K562 (cell line): ENCODE data around the gene UBE2K. TPM values are rescaled to one million over a fixed set of nuclear protein-coding genes. Genes with fewer than 3 reads are reported as not detected.
A peak's percentile ranks its signal among the peaks of the same experiment; 100 is the strongest.

Experiments
- CBX1 ChIP-seq: sonication (generic); IDR thresholded peaks from 2 replicates; pipeline ENCODE4 v1.6.1; 2016; ENCODE audit warnings: antibody characterized with exemption, low read depth, mild to moderate bottlenecking
- CCNT2 ChIP-seq: IDR thresholded peaks from 2 replicates; pipeline ENCODE4 v1.6.1; 2011; ENCODE audit warnings: borderline replicate concordance, low read depth, mild to moderate bottlenecking, moderate library complexity, mixed read lengths, low read length; ENCODE audit not compliant: insufficient read length; ENCODE audit errors: extremely low read depth
- FOSL1 ChIP-seq: fragments of 200-800 bp; sonication (Bioruptor generic); conservative IDR thresholded peaks from 2 replicates; pipeline ENCODE4 v1.6.1; 2016; ENCODE audit warnings: missing genetic modification characterization, missing compliant biosample characterization
- FOXA1 ChIP-seq: fragments of 450-650 bp; IDR thresholded peaks from 2 replicates; pipeline ENCODE4 v1.6.1; 2016; ENCODE audit warnings: mild to moderate bottlenecking, borderline replicate concordance
- FOXK1 ChIP-seq: sonication (generic); formaldehyde crosslinking; IDR thresholded peaks from 2 replicates; pipeline ENCODE4 v1.8.0; 2022; ENCODE audit warnings: missing genetic modification reagents, mild to moderate bottlenecking, borderline replicate concordance
- HNRNPUL1 ChIP-seq: fragments of 200-400 bp; formaldehyde crosslinking; IDR thresholded peaks from 2 replicates; pipeline ENCODE4 v1.6.1; 2017; ENCODE audit warnings: low read length
- KAT7 ChIP-seq: sonication (generic); formaldehyde crosslinking; IDR thresholded peaks from 2 replicates; pipeline ENCODE4 v1.8.0; 2022; ENCODE audit warnings: missing genetic modification reagents, mild to moderate bottlenecking, borderline replicate concordance
- LARP7 ChIP-seq: fragments of 450-650 bp; IDR thresholded peaks from 2 replicates; pipeline ENCODE4 v1.6.1; 2016
- NONO ChIP-seq, 2 experiments: fragments of 200-400 bp in 1 of 2; fragments of 450-650 bp in 1 of 2; formaldehyde crosslinking in 1 of 2; IDR thresholded peaks; 2 replicates each; pipeline ENCODE4 v1.6.1; 2017; ENCODE audit warnings: low read depth in 2 of 2, mild to moderate bottlenecking in 2 of 2, moderate library complexity in 2 of 2, low read length in 1 of 2
- POLR2A ChIP-seq: fragments of 450-650 bp; conservative IDR thresholded peaks from 2 replicates; pipeline ENCODE4 v1.6.1; 2016
- POLR2AphosphoS5 ChIP-seq: IDR thresholded peaks from 2 replicates; pipeline ENCODE4 v1.6.1; 2011; ENCODE audit warnings: mild to moderate bottlenecking, low read depth, low read length, moderate library complexity; ENCODE audit not compliant: control insufficient read depth, insufficient read depth
- POLR2G ChIP-seq: fragments of 200-400 bp; formaldehyde crosslinking; IDR thresholded peaks from 2 replicates; pipeline ENCODE4 v1.6.1; 2017; ENCODE audit warnings: low read depth, mild to moderate bottlenecking, antibody characterized with exemption, low read length, moderate library complexity
- POU5F1 ChIP-seq: fragments of 150-350 bp; IDR thresholded peaks from 2 replicates; pipeline ENCODE4 v1.6.1; 2014; ENCODE audit warnings: borderline replicate concordance, low read length, low read depth, mild to moderate bottlenecking; ENCODE audit not compliant: partially characterized antibody
- SRSF9 ChIP-seq: fragments of 200-400 bp; formaldehyde crosslinking; IDR thresholded peaks from 2 replicates; pipeline ENCODE4 v1.6.1; 2017; ENCODE audit warnings: low read depth, low read length, borderline replicate concordance
- STAG1 ChIP-seq: sonication (generic); formaldehyde crosslinking; IDR thresholded peaks from 2 replicates; pipeline ENCODE4 v1.5.0; 2020; ENCODE audit warnings: missing genetic modification reagents, borderline replicate concordance
- SUPT5H ChIP-seq: fragments of 450-650 bp; IDR thresholded peaks from 2 replicates; pipeline ENCODE4 v1.6.1; 2016
- TAL1 ChIP-seq: fragments of 450-650 bp; IDR thresholded peaks from 2 replicates; pipeline ENCODE4 v1.6.1; 2016; ENCODE audit warnings: mild to moderate bottlenecking
- TCFL5 ChIP-seq: fragments of 250-450 bp; sonication (Bioruptor Pico); conservative IDR thresholded peaks from 2 replicates; pipeline ENCODE4 v1.6.1; 2021; ENCODE audit warnings: mild to moderate bottlenecking, moderate library complexity, matching md5 sums
- U2AF1 ChIP-seq: fragments of 200-400 bp; formaldehyde crosslinking; optimal IDR thresholded peaks from 2 replicates; pipeline ENCODE3; 2017; ENCODE audit warnings: mild to moderate bottlenecking, low read depth, low read length, moderate library complexity
- ZBED1 ChIP-seq: IDR thresholded peaks from 2 replicates; pipeline ENCODE4 v1.6.1; 2014
- ZBTB33 ChIP-seq: sonication (generic); formaldehyde crosslinking; IDR thresholded peaks from 2 replicates; pipeline ENCODE4 v1.8.1; 2023; ENCODE audit warnings: mild to moderate bottlenecking, missing genetic modification reagents
- ZNF143 ChIP-seq: sonication (generic); formaldehyde crosslinking; IDR thresholded peaks from 2 replicates; pipeline ENCODE4 v1.9.0; 2022; ENCODE audit warnings: mild to moderate bottlenecking, missing genetic modification reagents
- ZNF347 ChIP-seq: fragments of 450-650 bp; formaldehyde crosslinking; IDR thresholded peaks from 2 replicates; pipeline ENCODE4 v1.4.0; 2020; ENCODE audit warnings: low read depth, mild to moderate bottlenecking, moderate library complexity
- polyA plus RNA-seq, 8 experiments: library from polyadenylated mRNA; depleted of rRNA in 4 of 8; stranded (reverse) in 5 of 8; unstranded in 3 of 8; fragments of >200 nt; fragmentation: Nextera tagmentation in 2 of 8; fragmentation: Illumina TruSeq in 1 of 8; extraction: Ambion mirVana in 2 of 8; extraction: Trizol in 1 of 8; gene quantifications; 2 replicates each; pipeline versions ENCODE4 v1.2.1 to v1.2.3, GENCODE V29; 2011 to 2014; ENCODE audit warnings: inconsistent platforms in 1 of 8, missing spikeins in 1 of 8
- total RNA-seq, 7 experiments: library from RNA; depleted of rRNA in 6 of 7; stranded (reverse); fragments of >200 nt in 6 of 7; fragmentation: Illumina TruSeq in 2 of 7; extraction: Trizol in 2 of 7; gene quantifications; 2 replicates each; pipeline versions ENCODE4 v1.2.1 to v1.2.3, GENCODE V29; 2011 to 2021; ENCODE audit warnings: low replicate concordance in 1 of 7
- TF ChIP-seq, protein P1 (sequence below): sonication (generic); formaldehyde crosslinking; IDR thresholded peaks from 2 replicates; pipeline ENCODE4 v1.8.1; 2022; ENCODE audit warnings: missing genetic modification reagents
- TF ChIP-seq, protein P2 (sequence below): fragments of 250-450 bp; sonication (Bioruptor Pico); IDR thresholded peaks from 2 replicates; pipeline ENCODE4 v1.9.0; 2021; ENCODE audit warnings: mild to moderate bottlenecking
- TF ChIP-seq, protein P3 (sequence below): fragments of 450-650 bp; conservative IDR thresholded peaks from 2 replicates; pipeline ENCODE4 v1.6.1; 2016; ENCODE audit warnings: missing genetic modification characterization, low read depth, mild to moderate bottlenecking, missing compliant biosample characterization, moderate library complexity

The UBE2K gene
- total and polyA plus RNA-seq, 9 of the 15 experiments (the other 6 are each of a cell fraction or from before 2014, with no cell fraction given), result 29.8 to 190 (median 62.6) TPM

- peak; percentile 42; the same call in 1 of the 2 replicates for TF ChIP-seq POLR2AphosphoS5
- no peak for TF ChIP-seq FOSL1 (tag)
- TF ChIP-seq FOXA1, result no peak
- no peak for TF ChIP-seq POU5F1
- TF ChIP-seq, protein P1, sequence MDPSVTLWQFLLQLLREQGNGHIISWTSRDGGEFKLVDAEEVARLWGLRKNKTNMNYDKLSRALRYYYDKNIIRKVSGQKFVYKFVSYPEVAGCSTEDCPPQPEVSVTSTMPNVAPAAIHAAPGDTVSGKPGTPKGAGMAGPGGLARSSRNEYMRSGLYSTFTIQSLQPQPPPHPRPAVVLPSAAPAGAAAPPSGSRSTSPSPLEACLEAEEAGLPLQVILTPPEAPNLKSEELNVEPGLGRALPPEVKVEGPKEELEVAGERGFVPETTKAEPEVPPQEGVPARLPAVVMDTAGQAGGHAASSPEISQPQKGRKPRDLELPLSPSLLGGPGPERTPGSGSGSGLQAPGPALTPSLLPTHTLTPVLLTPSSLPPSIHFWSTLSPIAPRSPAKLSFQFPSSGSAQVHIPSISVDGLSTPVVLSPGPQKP (CRISPR knock-in tag), result no peak
- TF ChIP-seq FOXK1, result no peak
- TF ChIP-seq, protein P2, sequence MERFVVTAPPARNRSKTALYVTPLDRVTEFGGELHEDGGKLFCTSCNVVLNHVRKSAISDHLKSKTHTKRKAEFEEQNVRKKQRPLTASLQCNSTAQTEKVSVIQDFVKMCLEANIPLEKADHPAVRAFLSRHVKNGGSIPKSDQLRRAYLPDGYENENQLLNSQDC (CRISPR knock-in tag), result no peak
- TF ChIP-seq TAL1, result no peak
- TF ChIP-seq HNRNPUL1, result no peak
- TF ChIP-seq ZBED1, result no peak
- TF ChIP-seq SUPT5H, result peak; percentile 48; the same call in 1 of the 2 replicates
- TF ChIP-seq ZNF143 (CRISPR knock-in tag), result no peak
- no peak for TF ChIP-seq STAG1 (CRISPR knock-in tag)
- TF ChIP-seq CBX1, result 0 out of 2 replicates have a peak, but pooled peaks have one; percentile 57
- TF ChIP-seq TCFL5 (CRISPR knock-in tag), result no peak
- TF ChIP-seq ZNF347 (CRISPR knock-in tag), result no peak
- TF ChIP-seq POLR2A, result peak; percentile 36
- TF ChIP-seq KAT7 (CRISPR knock-in tag), result no peak
- TF ChIP-seq CCNT2, result peak; percentile 48
- no peak for TF ChIP-seq LARP7
- TF ChIP-seq NONO (IDR thresholded peaks at IDR 0.05; ENCODE audit: low read depth in 2 of 2, low read length in 1 of 2), result no peak
- peak; percentile 77 for TF ChIP-seq POLR2G
- TF ChIP-seq ZBTB33 (CRISPR knock-in tag), result peak; percentile 60; the same call in 1 of the 2 replicates
- TF ChIP-seq SRSF9, result no peak
- TF ChIP-seq U2AF1, result no peak
- TF ChIP-seq, protein P3, sequence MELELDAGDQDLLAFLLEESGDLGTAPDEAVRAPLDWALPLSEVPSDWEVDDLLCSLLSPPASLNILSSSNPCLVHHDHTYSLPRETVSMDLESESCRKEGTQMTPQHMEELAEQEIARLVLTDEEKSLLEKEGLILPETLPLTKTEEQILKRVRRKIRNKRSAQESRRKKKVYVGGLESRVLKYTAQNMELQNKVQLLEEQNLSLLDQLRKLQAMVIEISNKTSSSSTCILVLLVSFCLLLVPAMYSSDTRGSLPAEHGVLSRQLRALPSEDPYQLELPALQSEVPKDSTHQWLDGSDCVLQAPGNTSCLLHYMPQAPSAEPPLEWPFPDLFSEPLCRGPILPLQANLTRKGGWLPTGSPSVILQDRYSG, result no peak
Observed at GRCh38 chr4:39770969-39771724, 73.2 kb downstream of the UBE2K start (continued).
